Measurements from ENCODE around the gene UGT1A9.

Gene UGT1A9

GRCh38 chr2:233800208-233800607 lies 128.5 kb downstream of the UGT1A9 start:
- no peak for DNase-seq

- no peak for DNase-seq
Observed at GRCh38 chr2:233801357-233802131, 129.8 kb downstream of the UGT1A9 start.

DNA sequence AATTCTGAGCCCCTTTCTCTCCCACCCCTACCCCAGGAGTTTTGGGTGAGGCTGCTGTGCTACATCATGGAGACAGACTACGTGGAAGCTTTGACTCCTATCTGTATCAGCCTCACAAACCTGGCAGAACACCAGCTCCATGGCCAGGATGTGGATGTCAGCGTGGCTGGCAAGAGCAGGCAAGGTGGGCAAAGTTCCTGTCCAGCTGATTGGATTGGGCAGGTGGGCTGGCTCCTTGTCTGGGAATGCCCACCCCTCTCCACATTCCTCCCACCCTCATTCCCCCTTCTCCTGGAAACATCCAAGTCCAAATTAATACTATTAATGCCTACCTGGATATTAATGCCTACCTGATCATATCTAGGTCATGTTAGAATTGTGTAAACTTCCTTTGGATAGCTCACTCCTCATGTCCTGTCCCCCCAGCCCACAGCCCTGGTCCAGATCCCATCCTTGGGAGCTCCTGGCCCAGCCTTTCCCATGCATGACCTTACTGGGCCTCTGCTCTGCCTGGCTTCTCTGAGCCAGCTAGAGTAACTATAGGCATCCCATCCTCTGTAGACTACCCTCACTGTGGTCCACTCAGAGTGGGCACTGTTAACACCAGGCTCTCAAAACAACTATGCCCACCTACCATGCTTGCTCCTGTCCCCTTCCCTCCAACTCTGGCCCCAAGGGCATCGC lies 130.6 kb downstream of the UGT1A9 start:
- no peak for DNase-seq

GRCh38 chr2:233803292-233803911 lies 131.7 kb downstream of the UGT1A9 start:
- no peak for DNase-seq

DNA sequence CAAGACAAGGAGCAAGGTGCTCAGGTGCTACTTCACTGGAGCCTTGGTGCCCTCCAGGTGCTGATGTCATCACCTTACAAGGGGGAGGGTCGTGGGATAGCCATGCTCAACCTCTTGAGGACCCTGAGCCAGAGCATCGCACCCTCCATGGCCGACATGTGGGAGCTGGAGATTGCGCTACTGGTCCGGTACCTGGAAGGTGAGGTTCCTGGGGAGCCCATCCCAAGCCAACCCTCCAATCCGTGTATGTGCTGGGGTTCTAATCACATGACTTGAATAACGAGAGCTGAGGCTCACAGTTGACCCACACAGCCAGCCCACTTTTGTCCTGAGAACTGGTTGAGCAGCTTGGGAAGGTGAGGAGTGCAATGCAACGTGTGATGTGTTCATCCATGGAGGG lies 132.3 kb downstream of the UGT1A9 start:
- DNase-seq = peak; percentile 4

GRCh38 chr2:233807215-233807865 lies 135.6 kb downstream of the UGT1A9 start:
- DNase-seq = peak; percentile 4

GRCh38 chr2:233807966-233808935 lies 136.6 kb downstream of the UGT1A9 start:
- DNase-seq = peak; percentile 3

DNA sequence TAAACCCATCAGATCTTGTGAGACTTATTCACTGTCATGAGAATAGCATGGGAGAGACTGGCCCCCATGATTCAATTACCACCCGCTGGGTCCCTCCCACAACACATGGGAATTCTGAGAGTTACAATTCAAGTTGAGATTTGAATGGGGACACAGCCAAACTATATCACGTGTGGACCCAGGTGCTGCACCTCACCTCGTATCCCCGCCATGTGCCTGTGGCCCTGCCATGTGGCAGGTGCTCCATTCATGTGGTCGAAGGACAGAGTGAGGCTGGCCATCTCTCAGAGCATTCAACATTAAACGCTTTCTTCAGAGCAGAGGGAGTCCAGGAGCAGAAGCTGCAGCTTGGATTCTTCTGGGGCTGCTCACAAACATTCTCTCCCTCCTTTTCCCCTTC lies 138.7 kb downstream of the UGT1A9 start:
- peak; percentile 6 for DNase-seq

DNA sequence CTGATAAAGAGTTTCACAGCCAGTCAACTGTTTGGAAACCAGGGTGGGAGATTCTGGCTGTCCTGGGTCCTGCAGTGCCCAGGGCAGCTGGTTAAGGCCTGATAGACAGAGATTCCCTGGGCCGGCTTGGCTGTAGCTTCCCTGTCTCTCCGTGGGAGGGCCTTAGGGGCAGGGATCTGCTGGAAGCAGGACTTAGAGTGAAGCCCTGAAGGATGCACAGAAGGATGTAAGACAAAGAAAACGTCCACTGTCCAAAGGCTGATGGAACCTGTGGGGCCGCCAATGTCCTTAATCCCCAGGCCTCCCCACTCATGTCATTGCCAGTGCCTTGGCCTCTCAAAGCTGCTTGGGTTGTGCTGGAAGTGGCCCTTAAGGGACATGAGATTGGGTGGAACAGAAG lies 139.4 kb downstream of the UGT1A9 start:
- DNase-seq = peak; percentile 4

DNA sequence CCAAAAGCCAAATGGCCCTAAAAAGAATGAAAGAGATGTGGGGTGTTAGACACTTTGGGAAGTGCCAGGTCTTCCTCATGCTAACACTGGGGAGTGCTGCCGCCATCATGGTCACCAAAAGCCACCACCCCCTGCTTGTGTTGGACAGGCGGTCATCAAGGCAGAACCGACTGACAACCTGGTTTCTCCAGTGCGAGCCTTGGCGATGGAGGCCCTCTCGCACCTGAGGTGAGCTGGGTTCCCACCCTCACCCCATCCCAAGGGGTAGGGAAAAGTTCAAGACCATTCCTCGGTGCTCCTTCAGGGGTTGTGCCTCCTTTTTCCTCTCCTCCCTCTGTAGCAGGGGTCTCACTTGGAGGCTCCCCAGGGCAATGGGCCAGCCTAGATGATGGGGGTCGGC lies 140.0 kb downstream of the UGT1A9 start:
- DNase-seq = peak; percentile 4

DNA sequence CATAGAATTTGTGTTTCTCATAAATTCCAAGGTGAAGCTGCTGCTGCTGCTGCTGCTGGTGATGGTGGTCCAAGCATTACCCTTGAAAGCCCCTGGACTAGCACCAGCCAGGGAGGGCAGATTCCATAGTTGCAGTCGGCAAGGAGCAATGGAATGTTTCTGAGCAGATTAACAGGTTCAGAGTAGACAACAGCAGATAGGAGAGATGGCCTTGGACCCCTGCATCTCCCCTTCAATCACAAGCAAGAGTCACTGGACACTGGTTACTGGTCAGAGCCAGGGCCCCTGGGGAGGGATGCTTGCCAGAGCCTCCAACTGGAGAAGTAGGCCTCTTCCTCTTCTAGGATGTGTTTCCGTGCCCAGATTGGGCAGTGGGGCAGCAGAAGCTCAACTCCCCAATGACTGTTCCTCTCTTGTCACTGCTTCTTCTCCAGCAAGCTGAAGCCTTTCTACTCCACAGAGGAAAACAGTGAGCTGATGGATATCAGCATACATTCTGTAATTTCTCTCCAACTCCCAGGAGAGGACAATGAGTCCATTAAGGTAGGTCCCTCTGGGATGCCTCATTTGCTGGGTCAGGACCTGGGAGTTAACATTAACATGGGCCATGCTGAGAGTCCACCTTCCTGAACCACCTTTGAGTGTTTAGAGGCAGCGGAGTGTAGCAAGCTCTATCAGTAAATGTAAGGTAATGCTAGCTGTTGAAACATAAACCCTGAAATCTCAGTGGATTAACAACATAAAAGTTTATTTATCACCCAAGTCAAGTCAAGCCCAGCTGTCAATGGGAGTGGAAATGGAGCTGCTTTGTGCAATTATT lies 141.7 kb downstream of the UGT1A9 start:
- DNase-seq = no peak

GRCh38 chr2:233814056-233814835 lies 142.5 kb downstream of the UGT1A9 start:
- DNase-seq = no peak

DNA sequence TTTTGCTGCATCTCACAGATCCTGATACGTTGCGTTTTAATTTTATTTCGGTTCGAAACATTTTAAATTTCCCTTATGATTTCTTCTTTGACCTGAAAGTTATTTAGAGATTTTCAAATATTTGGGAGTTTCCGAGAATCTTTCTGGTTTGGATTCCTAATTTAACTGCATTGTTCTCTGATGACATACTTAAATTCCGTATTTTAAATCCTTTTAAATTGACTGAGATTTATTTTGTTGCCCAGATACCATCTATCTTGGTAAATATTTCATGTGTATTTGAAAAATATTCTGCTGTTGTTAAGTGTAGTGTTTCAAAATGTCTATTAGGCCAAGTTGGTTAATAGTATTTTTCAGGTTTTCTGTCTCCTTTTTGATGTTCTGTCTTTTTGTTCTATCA lies 144.2 kb downstream of the UGT1A9 start:
- DNase-seq = no peak

DNA sequence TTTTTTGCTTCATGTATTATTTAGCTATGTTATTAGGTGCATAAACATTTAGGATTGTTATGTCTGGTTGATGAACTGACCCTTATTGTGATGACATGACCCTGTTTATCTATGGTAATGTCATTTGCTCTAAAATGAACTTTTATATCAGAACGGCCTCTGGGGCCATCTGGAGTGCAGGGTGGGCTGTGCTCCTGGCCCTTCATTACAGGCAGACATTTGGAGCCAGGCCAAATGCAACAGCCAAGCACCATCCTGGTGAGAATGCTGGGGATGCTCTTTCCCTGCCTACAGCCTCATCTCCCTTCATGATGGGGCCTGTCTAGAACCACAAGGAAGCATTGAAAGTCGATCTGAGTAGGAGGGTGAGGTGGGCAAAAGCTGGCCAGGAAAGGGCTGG lies 144.6 kb downstream of the UGT1A9 start:
- DNase-seq = no peak

- DNase-seq = no peak
Observed at GRCh38 chr2:233816771-233817170, 145.1 kb downstream of the UGT1A9 start.

GRCh38 chr2:233817361-233817911 lies 145.7 kb downstream of the UGT1A9 start:
- DNase-seq = no peak

GRCh38 chr2:233817995-233818638 lies 146.4 kb downstream of the UGT1A9 start:
- no peak for DNase-seq

- no peak for DNase-seq
Observed at GRCh38 chr2:233818639-233819621, 147.2 kb downstream of the UGT1A9 start.
